HPDE6-E6E7 (cell line): Measurements from ENCODE around the gene KRTAP5-2.
"Not testable (repeated sequence)": the region's sequence is repeated elsewhere in the genome, so short reads cannot be mapped to it uniquely, and the experiment has no call there.

Experiments used
- DNase-seq: peaks from one replicate; pipeline ENCODE4 v3.0.0; 2011; ENCODE audit warnings: missing footprints; ENCODE audit errors: extremely low spot score

Gene KRTAP5-2

DNA sequence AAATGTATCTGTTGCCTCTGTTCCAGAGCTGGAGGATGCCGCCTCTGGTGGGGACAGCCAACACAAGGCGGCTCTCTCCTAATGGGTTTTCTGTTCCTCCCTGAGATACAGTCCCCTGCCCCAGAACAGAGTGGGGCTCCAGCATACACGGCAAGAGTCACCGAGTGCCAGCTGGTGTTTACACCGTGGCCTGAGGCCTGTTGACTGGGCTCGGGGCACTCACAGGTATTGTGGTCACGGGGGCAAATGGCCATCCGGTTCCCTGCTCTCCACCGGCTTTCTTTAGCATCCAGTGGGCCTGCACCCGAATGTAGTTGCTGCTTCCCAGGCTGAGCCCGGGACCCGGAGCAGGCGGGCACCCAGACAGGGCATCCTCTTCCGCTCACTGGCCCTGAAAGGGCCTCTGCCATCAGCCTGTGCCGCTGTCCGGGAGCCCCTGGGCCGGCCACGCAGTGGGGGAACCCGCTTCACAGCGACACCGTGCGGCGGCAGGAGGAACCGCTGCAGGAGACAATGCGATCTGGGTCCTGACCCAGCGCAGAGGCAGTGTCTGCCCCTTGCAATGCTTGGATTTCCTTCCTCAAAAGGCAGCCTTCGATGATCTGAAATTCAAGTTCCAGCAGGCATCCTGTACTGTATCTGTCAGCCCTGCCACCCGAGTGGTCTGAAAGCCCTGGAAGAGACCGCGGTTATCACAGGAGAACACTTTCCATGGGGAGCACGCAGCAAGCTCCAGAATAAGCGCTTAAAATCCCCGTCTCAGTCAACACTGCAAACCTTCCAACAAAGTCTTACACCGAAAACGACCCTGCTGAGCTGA lies 30.6 kb upstream of the KRTAP5-2 start:
- peak; percentile 48 for DNase-seq

DNA sequence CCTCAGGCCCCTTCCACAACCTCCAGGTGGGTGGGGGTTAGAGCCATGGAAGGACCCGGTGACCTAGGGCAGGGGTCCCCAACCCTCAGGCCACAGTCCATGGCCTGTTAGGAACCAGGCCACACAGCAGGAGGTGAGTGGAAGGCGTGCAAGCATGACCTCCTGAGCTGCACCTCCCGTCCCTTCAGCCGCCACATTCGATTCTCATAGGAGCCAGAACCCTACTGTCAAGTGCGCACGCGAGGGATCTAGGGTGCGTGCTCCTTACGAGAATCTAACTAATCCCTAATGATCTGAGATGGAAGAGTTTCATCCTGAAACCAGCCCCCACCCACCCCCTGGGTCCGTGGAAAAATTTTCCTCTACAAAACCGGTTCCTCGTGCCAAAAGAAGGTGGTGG lies 27.4 kb upstream of the KRTAP5-2 start:
- no peak for DNase-seq

DNA sequence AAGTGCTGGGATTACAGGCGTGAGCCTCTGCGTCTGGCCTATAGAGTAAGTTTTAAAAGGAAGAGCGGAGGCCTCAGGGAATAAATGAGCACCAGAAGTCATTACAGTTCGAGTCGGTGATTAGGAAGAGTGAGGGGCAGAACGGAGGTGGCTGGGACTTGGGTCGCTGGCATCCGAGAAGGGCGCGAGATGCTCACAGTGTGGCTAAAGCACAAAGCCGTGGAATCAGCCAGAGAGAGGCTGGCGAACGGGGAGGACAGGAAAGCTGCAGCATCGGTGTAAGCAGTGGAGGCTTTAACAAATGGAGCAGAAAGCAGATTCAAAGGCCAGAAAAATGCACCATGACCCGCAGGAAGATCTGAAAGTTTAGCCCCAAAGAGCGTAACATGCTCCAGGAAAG lies 26.5 kb upstream of the KRTAP5-2 start:
- DNase-seq, result no peak

DNA sequence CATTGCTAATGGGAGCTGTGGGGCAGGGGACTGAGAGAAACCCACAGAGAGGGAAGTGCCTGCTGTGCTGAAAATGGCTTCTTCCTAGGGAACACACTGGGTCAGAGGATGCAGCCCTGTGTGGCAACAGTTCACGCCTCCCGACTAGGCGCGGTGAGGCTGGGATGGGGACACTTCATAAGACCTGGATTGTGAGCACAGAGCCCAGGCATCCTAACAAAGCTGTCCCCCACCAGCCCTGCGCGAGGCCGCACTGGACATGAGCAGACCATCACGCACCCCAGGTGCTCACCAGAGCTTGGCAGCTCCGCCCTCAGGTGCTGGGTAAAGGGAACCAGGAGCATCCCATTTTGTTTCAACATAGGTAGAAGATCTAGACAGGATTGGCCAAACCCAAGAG lies 25.6 kb upstream of the KRTAP5-2 start:
- DNase-seq, result no peak

DNA sequence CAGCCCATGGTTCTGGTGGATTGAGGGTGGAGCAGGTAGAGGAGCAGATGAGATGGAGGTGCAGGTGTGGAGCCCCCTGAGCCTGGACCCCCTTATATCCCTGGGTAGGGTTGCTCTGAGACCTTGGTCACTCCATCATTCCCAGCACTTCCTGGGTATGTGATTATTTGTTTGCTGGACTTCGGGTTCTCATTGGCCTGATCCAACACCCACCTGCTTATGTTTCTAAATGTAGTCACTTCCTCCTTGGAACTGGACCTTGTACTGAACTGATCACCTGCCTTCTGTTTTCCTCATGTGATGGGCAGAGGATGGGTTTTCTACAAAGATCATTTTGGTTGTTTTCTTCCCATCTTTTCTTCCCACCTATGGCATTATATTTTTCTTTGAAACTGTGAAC lies 24.0 kb upstream of the KRTAP5-2 start, which contains the start of gene KRTAP5-4:
KRTAP5-4 (minus strand) TSS at position 53 of the 400 bp plus-strand sequence; CDS start at position 8, 45 bp downstream.
- no peak for DNase-seq

DNA sequence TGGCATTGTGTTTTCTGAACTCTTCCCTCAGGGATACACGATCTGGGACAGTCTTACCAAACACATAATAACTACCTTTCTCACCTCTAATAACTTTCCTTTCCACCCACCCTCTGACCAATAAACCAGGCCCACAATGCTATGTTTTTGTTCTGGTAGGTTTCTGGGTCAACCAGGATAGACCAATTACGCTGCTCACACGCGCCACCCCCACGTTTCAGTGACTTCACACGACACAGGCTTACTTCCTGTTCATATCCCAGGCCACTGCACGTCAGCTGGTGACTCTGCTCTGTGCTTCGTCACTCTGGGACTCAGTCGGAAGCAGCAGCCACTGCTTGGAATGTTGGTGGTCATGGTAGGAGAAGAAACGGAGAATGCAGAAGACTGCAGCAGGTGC lies 21.4 kb upstream of the KRTAP5-2 start:
- no peak for DNase-seq

DNA sequence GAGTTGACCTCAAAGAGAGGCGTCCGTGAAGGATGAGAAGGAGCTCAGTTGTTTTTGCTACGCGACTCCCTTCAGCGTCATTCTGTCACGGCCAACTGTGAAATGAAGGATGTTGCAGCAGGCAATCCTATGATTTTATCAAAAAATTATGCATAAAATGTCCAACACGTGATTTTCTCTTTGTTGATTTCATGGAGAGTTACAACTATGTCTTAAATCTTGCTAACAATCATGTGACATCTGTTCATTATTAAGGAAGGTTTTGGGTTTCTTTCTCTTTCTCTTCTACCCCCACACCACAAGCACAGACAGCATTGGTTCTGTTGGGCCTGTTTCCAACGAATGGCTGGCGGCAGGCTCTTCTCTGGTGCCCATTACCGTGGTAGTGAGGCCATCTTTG lies 20.1 kb upstream of the KRTAP5-2 start:
- no peak for DNase-seq

DNA sequence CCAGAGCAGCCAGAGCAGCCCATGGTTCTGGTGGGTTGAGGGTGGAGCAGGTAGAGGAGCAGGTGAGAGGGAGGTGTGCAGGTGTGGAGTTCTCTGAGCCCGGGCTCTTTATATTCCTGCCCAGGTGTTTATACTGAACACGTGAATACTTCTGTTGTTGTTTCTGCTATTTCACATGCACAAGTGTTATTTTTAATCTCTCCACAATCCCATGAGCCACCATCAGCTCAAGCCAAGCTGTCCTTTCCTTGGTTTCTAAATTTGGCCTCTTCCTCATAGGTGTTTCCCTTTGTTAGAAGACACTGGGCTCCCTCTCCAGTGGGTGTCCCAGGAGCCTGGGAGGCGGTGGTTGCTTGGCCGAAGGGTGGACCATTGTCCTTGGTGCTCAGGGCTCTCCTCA lies 10.3 kb upstream of the KRTAP5-2 start, which contains the start of gene KRTAP5-3:
KRTAP5-3 (minus strand) TSS at position 101 of the 400 bp plus-strand sequence; CDS start at position 23, 78 bp downstream.
- DNase-seq, result no peak

DNA sequence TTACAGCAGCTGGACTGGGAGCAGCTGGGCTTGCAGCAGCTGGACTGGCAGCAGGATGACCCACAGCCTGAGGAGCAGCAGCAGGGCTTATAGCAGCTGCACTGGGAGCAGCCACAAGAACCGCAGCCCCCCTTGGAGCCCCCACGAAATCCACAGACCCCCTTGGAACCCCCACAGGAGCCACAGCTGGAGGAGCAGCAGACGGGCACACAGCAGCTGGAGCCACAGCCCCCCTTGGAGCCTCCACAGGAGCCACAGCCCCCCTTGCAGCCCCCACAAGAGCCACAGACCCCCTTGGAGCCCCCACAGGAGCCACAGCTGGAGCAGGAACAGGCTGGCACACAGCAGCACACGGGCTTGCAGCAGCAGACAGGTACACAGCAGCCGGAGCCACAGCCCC lies 9.8 kb upstream of the KRTAP5-2 start:
- not testable (repeated sequence) for DNase-seq

DNA sequence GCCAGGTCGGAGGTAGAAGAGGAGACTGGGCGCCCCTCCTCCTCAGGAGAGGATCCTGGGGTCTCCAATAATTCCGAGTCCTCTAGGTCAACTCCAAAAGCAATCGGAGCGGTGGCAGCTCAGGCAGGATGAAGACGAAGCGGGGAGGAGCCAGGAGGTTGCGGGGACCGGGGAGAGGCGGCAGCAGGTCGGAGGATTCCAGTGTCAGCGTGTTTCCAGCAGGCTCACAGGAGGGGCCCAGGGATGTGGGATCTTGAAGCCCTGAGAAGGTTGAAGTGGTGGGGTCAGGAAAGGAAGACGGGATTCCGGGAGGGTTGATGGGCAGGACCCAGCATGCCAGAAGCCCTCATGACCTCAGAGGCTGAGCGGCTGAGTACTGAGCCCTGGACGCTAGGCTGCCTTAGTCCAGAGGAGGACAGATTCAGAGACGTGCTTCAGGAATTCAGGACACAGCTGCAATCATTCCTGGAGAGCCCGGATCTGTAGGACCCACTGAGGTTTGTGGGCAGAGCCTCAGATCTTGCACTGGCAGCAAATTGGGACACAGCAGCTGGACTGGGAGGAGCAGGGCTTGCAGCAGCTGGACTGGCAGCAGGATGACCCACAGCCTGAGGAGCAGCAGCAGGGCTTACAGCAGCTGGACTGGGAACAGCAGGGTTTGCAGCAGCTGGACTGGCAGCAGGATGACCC lies 9.2 kb upstream of the KRTAP5-2 start:
- not testable (repeated sequence) for DNase-seq

DNA sequence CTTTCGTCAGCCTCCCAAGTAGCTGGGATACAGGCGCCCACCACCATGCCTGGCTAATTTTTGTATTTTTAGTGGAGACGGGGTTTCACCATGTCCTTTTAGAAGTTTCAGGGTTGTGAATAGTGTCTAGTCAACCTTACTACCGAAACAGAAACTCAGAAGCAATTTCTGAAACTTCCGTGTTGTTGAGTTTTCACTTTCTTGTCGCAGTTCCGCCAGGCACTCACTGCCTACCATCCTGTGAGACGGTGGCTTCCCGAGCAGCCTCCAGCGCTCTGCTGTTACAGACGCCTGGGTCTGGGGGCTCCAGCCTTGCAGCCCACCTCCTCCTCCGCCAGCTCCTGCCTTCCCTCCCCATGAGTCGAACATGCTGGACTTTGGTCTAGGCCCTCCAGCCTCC lies 7.8 kb upstream of the KRTAP5-2 start:
- DNase-seq, result not testable (repeated sequence)

DNA sequence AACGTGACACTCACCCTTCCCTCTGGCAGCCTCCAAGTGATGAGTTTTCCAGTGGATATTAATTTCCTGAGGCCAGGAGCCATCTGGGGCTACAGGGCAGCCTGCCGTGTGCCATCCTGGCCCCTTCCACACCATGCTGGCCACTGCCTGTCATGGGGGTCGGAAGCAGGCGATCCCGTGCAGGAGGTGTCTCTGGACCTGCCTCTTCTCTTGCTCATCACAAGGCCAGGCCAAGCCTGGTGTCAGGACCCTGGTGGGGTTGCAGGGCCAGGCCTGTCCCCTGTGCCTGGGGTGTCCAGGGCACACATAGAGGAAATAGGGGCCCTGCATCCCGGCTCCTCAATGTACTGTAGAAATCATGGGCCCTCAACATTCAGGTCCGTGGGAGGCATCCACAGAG lies 6.6 kb upstream of the KRTAP5-2 start:
- no peak for DNase-seq

DNA sequence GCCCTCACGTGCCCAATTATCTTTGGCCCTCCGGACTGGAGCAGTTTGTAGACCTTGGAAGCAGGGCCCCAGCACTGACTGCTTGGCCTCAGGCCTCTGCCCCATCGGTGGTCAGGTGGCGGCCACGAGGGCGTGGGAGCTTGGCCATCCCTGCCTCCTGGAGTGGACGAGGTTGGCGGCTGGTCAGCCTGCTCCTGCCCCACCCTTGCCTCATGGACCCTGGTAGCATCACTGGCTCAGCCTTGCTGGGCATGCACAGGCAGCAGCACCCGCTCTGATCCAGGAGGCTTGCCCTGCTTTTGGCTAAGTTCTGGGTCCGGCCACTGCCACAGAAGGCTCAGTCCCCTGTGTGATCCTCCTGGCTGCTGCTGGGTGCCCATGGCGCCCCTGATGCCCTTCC lies 6.1 kb upstream of the KRTAP5-2 start:
- DNase-seq, result no peak

DNA sequence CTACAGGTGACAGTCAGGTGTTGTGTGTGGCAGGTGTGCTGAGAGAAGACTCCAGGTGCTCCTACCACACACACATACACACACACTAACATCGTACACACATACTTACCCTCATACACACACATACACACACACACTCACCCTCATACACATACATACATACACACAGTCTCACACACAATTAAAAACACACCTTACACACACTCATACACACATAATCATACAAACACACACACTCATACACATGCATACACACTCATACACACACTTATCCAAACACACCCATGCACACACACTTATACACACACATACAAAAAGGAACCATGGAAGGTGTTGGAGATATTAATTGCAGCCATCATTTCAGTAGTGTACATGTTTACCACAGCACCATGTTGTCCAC lies 5.5 kb upstream of the KRTAP5-2 start:
- no peak for DNase-seq

DNA sequence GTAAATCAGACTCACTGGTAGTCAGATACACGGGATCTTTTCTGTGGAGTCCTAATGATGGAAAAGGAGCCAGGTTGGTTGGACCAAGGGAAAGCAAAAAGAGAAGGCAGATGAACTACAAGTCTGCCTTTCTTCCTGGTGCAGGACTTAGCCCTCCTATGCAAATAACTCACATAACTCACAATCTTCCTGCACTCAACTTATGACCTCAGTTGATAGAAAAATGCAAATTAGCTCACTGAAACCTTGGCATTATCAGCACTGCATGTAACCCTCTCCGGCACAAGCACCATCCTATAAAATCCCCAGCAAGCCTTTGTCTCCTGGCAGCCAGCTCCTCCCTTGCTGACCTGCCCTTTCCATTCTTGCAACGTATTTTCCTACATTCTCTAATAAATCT lies 3.6 kb upstream of the KRTAP5-2 start:
- not testable (repeated sequence) for DNase-seq

DNA sequence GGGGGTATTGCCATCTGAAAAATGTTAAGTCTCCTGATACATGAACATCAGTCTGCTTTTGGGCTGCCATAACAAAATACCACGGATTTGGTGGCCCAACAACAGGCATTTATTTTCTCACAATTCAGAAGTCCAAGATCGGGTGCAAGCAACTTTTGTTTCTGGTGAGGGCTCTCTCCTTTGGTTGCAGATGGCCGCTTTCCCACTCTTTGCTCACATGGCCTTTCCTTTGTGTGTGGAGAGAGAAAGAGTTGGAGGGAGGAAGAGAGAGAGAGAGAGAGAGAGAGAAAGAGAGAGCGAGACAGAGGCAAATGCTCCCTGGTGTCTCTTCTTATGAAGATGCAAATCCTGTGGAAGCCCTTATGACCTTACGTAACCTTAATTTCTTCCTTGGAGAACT lies 2.5 kb upstream of the KRTAP5-2 start:
- DNase-seq, result no peak

DNA sequence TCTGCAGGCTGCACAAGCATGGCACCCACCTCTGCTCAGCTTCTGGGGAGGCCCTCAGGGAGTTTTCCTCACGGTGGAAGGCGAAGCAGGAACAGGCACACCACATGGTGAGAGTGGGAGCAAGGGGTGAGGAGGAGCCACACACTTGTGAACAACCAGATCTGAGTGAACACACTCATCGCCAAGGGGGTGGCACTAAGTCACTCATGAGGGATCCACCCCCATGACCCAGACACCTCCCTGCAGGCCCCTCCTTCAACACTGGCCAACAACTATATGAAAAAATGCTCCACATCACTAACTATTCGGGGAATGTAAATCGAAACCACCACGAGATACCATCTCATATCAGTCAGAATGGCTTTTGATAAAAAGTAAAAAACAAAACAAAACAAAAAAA lies 722 bp upstream of the KRTAP5-2 start:
- DNase-seq, result no peak

DNA sequence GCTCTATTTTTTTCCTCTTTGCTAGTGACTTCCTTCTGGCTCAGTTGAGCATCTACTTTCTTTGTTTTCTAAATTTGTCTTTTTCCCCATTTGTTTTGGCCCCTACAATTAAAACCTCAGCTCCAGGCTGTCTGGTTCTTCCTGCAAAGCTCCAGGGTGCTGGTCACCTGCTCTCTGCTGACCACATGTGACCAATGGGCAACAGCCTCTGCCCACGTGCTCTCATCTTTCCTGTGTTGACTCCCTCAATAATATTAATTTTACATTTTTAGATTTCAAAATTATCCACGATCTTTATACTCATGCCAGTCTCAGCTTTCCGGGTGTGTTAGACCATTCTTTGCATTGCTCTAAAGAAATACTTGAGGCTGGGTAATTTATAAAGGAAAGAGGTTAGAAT lies 312 bp upstream of the KRTAP5-2 start:
- DNase-seq, result not testable (repeated sequence)

DNA sequence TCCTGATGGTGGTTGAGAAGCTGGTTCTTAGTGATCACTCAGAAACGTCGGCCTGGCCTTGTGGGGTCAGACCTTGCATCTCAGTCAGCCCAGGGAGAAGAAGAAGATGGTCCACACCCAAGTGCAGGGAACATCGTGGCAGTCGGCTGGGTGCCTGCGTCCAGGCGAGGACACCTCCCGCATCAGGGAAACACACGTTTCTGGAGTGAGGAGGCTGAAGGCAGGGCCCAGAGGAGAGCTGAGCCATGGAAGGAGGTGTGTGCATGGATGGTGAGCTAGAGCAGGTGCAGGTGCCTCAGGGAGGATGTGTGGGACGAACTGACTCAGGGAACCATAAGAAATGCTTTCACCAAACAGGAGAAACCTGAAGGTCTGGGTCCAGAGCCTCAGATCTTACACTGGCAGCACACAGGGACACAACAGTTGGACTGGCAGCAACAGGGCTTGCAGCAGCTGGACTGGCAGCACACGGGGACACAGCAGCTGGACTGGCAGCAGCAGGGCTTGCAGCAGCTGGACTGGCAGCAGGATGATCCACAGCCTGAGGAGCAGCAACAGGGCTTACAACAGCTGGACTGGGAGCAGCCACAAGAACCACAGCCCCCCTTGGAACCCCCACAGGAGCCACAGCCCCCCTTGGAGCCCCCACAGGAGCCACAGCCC lies 632 bp downstream of the KRTAP5-2 start:
- DNase-seq, result no peak

DNA sequence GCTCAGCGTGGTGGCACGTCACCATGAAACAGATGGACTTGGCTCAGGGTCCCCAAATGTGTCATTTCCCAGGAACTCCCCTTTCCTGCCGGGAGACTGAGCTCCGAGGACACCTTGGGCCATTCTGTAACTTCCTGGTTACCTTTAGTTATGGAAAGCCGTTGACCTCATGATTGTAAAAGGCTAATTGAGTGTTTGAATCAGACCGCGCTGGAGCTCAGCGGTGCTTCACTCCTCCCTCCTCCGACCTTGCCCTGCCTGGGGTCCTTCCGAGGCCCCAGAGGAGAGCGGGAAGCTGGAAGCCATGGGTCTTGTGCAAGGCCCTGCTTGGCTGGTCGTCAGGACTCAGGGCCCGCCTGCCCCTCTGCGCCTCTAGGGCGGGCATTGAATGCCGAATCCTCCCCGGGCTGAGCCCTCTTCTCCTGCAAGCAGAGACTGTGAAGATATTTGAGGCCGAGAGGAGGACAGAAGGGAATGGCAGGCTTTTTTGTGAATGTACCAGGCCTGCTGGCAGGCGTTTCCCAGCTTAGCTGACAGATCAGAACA lies 1.4 kb downstream of the KRTAP5-2 start:
- not testable (repeated sequence) for DNase-seq

DNA sequence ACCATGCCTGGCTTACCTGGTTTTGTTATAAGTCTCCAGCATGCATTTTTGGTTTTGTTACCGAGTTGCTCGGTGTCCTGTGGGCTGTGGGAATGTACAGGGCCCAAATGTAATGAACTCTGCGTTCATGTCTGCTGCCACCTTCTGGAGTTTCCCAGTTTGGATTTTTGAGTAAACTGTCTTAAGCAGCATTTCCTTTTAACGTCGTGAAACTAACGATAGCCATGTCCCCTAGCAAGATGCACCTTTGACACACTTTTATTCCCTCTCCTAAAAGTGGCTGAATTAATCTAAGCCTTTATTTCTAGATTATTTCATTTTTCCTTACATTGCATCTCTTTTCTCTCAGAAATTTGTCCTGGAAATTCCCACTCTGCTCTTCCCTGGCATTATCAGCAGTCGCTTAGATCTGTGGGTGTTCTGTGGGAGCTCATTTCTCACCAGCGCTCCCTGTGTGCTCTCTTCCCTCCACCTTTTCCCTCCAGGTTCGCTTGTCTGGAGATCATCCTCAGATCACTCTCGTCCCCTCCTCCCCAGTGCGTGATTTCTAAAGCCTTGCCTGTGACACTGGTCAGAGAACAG lies 2.0 kb downstream of the KRTAP5-2 start:
- not testable (repeated sequence) for DNase-seq

DNA sequence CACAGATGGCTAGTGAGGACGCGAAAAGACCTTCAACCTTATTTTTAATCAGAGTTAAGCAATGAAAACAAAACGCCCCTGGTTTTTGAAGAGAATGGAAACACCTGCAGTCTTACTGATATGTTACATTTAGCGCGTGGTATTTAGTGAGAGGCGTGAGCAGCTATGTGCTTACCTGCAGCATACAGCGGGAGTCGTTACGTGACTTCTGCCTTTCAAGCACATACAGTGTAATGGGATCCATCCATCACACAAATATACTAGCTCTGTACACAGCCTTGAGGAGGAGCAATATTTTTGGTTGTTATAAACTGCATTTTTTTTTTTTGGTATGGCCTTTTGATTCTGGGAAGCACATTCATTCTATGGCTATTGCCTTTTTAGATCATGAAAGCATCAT lies 5.5 kb downstream of the KRTAP5-2 start:
- DNase-seq, result no peak
